GM12872 (cell line): Measurements from ENCODE around the gene PPP1R10.

Source experiments
- TF ChIP-seq, protein P1 (sequence below): IDR thresholded peaks from 3 replicates; pipeline ENCODE4 v1.5.1; 2011; ENCODE audit warnings: low read depth, mild to moderate bottlenecking, low read length, moderate library complexity; ENCODE audit not compliant: insufficient read depth

Gene PPP1R10

DNA sequence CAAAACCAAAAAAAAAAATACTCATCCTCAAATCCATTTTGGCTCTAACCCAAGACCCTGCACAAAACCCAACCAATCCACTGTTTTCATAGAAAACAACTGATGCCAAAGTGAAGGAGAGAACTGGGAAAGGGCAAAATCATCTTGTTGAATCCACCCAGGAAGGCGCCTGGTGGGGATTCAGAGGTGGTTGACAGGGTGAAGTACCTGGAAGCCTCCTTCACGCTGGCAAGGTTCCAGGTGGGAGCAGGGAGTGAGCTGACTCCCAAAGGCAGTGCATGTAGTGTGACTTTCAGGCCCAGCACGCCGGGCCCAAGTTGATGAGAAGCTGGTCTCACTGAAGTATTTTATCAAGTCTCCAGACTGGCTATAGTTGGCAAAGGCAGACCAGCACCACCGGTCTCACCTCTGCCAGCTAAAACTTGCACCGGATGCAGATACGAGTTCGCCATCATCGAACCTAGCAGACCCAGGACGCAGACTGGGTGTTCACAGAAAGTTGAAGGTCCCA, 16.5 kb downstream of the PPP1R10 start:
- TF ChIP-seq, protein P1, sequence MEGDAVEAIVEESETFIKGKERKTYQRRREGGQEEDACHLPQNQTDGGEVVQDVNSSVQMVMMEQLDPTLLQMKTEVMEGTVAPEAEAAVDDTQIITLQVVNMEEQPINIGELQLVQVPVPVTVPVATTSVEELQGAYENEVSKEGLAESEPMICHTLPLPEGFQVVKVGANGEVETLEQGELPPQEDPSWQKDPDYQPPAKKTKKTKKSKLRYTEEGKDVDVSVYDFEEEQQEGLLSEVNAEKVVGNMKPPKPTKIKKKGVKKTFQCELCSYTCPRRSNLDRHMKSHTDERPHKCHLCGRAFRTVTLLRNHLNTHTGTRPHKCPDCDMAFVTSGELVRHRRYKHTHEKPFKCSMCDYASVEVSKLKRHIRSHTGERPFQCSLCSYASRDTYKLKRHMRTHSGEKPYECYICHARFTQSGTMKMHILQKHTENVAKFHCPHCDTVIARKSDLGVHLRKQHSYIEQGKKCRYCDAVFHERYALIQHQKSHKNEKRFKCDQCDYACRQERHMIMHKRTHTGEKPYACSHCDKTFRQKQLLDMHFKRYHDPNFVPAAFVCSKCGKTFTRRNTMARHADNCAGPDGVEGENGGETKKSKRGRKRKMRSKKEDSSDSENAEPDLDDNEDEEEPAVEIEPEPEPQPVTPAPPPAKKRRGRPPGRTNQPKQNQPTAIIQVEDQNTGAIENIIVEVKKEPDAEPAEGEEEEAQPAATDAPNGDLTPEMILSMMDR: no peak

DNA sequence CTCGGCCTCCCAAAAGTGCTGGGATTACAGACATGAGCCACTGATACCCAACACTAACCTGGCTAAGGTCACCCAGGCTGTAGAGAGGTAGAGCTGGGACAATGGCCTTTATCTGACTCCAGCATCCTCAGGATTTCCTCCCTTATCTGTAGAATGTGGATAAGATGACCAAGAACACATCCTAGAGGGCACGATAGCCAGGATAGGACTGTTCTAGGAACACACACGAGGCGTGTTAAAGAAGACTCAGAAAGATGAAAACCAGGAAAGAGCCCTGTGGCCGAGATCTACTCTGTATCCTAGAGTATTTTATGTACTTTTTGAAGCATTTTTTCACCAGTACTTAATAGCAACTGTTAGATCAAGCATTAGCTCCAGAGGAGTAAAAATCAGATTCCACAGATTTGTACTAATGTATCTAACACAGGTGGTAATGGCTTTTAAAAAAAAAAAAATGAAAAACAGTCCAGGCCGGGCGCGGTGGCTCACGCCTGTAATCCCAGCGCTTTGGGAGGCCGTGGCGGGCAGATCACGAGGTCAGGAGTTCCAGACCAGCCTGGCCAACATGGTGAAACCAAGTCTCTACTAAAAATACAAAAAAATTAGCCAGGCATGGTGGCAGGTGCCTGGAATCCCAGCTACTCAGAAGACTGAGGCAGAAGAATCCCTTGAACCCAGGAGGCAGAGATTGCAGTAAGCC, 17.3 kb downstream of the PPP1R10 start:
- TF ChIP-seq, protein P1: no peak

GRCh38 chr6:30598912-30599624, 18.0 kb downstream of the PPP1R10 start:
- TF ChIP-seq, protein P1: no peak

DNA sequence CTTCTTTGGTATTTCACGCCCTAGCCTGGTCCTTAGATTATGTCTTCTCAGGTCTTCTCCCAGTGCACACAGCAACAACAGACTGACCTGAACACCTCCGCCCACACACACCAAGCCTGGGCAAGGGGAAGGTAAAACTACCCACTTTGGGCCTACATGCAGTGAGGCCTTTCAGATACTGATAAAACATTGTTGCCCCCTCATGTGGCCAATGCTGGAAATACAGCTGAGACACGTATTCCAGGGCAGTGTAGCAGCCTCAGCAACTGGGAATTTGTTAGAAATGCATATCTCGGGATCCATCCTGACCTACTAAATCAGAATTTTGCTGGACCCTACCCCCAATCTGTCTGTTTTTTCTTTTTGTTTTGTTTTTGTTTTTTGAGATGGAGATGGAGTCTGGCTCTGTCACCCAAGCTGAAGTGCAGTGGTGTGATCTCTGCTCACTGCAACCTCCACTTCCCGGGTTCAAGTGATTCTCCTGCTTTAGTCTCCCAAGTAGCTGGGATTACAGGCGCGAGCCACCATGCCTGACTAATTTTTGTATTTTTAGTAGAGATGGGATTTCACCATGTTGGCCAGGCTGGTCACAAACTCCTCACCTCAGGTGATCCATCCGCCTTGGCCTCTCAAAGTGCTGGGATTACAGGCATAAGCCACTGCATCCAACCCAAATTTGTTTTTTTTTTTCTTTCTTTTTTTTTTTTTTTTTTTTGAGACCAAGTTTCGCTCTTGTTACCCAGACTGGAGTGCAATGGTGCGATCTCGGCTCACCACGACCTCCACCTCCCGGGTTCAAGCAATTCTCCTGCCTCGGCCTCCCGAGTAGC, 19.5 kb downstream of the PPP1R10 start:
- TF ChIP-seq, protein P1: peak; percentile 85

DNA sequence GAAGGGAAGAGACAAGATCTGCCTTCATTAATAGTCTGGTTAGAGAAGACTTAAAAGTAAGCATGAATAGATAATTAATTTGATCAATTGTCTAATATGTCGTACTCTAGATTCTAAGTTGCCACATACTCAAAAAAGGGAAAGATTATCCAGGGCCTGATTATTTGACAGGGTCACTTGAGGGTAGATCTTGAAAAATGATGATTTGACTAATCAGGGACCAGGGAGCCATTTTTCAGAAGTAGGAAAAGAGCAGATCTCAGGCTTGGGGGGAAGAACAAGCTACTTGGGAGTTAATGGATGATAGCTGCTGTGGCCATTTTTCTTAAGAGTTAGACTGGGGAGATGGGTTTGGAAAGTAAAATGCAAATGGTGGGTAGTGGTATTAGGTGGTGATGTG, 24.8 kb downstream of the PPP1R10 start:
- TF ChIP-seq, protein P1: no peak

GRCh38 chr6:30591008-30591407, 26.0 kb downstream of the PPP1R10 start:
- TF ChIP-seq, protein P1: no peak

DNA sequence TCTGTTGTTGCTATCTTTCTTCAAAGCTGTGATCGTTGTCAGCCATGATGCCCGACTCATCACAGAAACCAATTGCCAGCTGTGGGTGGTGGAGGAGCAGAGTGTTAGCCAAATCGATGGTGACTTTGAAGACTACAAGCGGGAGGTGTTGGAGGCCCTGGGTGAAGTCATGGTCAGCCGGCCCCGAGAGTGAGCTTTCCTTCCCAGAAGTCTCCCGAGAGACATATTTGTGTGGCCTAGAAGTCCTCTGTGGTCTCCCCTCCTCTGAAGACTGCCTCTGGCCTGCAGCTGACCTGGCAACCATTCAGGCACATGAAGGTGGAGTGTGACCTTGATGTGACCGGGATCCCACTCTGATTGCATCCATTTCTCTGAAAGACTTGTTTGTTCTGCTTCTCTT, 26.5 kb downstream of the PPP1R10 start:
- TF ChIP-seq, protein P1: no peak
